SK-N-MC (cell line): ENCODE results near the gene EGFL8.

ENCODE experiments used
- EZH2 ChIP-seq: fragments of 200-600 bp; sonication (generic); IDR thresholded peaks from one replicate; pipeline ENCODE4 v1.6.1; 2017; ENCODE audit warnings: antibody characterized with exemption
- POLR2AphosphoS5 ChIP-seq: IDR thresholded peaks from 2 replicates; pipeline ENCODE4 v1.6.1; 2012; ENCODE audit warnings: mild to moderate bottlenecking, low read depth, low read length, borderline replicate concordance

DNA sequence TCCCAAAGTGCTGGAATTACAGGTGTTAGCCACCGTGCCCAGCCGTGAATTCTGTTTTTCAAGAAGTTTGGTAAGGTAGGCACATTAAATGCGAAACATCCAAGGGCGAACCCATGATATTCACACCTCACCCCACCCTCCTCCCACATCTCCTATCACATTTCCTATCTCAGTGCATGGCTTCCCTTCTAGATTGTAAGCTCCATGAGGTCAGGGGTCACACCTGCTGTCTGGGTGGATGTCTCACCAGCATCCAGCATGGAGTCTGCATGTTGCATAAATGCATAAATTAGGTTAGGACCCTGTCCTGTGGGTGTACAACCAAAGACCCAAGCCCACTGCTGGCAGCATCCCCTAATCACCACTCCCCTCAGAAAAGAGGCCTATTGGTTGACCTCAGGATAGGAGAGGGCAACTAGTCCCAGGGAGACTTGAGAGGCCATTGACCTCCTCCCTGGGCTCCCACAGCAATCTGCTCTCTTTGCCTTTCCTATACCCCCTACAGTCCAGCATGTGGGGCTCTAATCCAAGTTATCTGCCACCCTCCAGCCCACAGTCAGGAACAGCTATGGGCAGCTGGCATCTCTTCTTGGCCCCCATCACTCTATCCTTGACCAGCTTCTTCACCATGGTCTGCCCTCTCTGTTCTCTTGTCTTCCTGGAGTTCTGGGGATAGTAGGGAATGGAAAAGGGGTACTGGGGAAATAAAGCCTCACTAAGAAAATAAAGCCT is 16.8 kb upstream of the EGFL8 start:
- no peak for TF ChIP-seq POLR2AphosphoS5
- TF ChIP-seq EZH2, result no peak
